NAMALWA (cell line): ENCODE measurements around the gene DNM3.

Experiments
- DNase-seq: peaks from one replicate; pipeline ENCODE4 v3.0.0-alpha.2; 2015; ENCODE audit warnings: low spot score

DNM3 gene

DNA sequence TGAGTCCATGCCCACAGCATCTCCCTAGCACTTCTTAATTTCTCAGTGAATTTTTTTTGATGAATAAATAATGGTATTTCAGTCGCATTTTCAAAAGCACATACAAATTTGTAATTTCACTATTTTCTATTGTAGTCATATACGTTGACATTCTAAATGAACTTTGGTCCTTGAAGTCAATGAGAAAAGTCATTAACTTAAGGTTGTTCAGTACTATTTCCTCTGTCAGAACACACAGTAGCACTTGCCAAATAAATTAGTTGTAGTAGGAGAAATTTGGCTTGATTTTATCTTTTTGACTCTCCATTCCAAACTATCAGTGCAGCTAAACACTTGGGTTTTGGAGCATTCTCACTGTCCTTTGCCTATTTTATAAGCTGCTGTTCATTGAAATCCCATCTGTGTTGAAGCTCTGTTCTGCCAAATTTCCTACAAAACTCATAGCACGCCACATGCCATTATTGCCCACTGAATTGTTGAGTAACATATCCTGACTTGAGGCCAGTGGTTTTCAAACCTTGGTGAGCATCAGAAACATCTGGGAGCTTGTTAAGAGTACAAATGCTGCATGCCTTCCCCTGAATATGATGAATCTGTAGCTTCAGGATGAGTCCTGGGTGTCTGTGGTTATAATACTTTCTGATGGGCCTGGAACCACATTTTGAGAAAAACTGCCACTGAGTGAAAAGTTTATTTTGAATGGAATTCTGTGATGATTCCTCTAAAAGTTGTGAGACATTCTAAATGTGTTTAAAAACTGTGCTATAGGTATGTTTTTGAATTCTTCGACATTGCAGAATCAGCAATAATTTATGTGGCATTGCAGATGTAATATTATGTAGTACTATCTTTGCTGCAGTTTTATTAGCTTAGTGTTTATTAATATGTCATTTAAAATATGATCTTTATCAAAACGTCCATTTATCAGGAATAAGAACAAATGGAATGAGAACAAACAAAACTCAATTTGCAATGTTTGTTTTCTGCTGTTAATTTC, 78.9 kb downstream of the DNM3 start:
- DNase-seq: no peak

- no peak for DNase-seq
Measured at GRCh38 chr1:171922999-171923398, 81.7 kb downstream of the DNM3 start.

DNA sequence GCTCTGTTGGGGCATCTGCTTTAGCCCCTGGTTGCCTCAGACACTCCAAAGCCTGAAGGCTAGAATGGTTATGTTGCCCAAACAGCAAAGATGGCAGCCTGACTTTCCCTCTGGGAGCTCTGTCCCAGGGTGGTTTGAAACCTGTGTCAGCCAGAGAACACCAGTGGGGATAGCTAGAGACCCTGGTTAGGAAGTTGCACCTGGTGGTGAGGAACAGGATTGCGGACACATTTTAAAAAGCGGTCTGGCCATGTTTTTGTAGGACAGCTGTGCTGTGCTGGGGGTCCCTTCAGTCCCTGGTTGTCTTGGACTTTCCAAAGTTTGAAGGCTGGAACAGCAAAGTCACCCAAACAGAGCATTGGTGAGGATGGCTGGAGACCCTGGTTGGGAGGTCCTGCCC, 87.8 kb downstream of the DNM3 start:
- DNase-seq: peak; percentile 31

DNA sequence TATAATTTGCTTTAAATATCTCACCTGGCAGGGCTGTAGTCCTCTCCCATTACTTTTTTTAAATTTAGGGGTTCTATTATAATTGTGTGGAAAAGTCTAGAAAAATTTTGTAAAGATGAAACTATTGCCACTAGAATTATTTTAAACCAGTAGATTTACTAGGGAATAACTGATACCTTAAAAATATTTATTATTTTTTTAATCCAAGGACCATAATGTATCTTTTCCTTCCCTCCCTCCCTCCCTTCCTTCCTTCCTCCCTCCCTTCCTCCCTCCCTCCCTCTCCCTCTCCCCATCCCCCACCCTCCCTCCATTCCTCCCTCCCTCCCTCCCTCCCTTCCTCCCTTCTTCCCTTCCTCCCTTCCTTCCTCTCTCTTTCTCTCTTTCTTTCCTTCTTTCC, 90.5 kb downstream of the DNM3 start:
- no peak for DNase-seq

- DNase-seq: no peak
Measured at GRCh38 chr1:171934664-171935063, 93.4 kb downstream of the DNM3 start.

GRCh38 chr1:171935086-171935485, 93.8 kb downstream of the DNM3 start:
- no peak for DNase-seq

DNA sequence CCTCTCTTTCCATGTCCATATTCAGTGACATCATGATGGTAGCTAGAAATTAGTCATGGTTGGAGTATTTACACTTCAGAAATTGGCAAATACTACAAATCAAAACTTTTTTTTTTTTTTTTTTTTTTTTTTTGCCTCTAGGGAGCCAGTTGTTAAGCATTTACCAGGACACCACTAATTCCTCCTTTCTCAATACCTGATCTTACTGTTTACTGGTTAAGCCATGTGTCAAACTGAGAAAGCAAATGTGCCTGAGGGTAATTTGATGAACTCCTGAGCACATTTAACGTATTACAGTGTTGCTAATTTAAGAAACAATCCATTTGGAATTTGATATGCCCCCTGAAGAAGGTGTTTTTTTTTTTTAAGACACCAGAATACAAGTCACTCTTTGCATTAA, 94.4 kb downstream of the DNM3 start:
- DNase-seq: no peak

- DNase-seq: no peak
Measured at GRCh38 chr1:171937938-171938337, 96.6 kb downstream of the DNM3 start.

- no peak for DNase-seq
Measured at GRCh38 chr1:171939740-171940139, 98.4 kb downstream of the DNM3 start.

DNA sequence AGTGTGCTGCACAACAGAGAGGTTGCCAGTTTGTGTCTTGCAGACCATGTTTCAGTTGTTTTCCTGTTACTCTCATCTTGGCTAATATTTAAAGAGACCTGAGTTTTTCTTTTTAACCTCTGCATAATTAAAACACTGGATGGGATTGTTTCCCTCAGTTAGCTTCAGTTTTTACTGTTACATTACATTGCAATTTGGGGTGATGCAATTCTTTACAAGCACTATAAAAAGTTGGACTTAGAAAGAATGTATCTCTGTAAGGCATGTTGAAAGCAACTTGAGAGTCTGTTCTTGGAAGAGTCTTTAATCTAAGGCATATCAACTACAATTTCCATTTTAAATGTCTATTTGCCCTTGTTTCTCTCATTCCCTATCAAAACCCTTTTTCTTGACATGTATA, 99.1 kb downstream of the DNM3 start:
- DNase-seq: no peak

- DNase-seq: no peak
Measured at GRCh38 chr1:171941920-171942319, 100.6 kb downstream of the DNM3 start.

- no peak for DNase-seq
Measured at GRCh38 chr1:171943973-171944561, 102.8 kb downstream of the DNM3 start.

- DNase-seq: no peak
Measured at GRCh38 chr1:171948511-171948910, 107.2 kb downstream of the DNM3 start.

DNA sequence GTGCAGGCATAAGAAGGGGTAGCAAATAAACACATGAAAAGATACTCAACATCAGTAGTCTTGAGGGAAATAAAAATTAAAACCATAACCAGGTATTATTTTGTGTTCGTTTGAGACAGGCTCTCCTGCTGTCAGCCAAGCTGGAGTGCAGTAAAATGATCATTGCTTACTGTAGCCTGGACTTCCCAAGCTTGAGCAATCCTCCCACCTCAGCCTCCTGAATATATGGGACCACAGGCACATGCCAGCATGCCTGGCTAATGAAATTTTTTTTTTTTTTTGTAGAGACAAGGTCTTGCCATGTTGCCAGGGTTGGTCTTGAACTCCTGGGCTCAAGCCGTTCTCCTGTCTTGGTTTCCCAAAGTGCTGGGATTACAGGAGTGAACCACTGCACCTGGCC, 108.0 kb downstream of the DNM3 start:
- DNase-seq: no peak

DNA sequence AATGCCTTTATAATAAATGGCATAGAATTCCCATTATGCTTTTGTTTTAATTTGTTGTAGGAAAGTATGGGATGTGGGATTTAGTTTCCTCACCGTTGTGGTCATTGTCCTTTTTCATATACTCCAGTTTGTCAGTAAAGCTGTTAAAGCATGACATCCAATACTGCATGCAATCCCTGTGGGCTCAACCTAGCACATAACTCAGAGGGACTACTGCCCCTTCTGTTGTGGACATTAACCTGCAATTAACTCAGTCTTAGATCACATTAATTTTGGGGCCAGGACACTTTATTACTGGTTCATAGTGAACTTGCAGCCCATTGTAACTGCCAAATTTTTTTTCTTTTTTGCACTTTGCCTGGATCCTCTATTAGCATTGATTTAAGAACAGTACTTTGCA, 112.5 kb downstream of the DNM3 start:
- DNase-seq: no peak

- DNase-seq: no peak
Measured at GRCh38 chr1:171954361-171954760, 113.1 kb downstream of the DNM3 start.

- no peak for DNase-seq
Measured at GRCh38 chr1:171961861-171962260, 120.6 kb downstream of the DNM3 start.

DNA sequence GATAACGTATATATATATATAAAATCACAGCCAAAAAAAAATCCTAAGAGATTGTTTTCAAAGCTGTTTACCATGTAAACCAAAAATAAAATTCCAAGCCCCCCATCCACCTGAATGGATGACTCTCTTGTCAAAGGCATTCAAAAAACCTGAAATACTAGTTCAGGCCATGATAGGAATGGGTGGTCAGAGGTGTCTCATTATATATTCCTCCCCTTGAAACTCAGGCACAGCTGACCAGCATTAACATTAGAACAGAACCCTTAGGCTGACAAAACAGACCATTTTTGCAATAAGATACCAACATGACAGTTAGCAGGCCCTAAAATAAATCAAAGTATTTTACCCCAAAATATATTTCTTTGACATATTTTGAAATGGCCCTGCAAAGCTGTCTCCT, 122.5 kb downstream of the DNM3 start:
- DNase-seq: no peak

- no peak for DNase-seq
Measured at GRCh38 chr1:171965777-171966176, 124.5 kb downstream of the DNM3 start.

GRCh38 chr1:171966426-171967220, 125.3 kb downstream of the DNM3 start:
- no peak for DNase-seq

- DNase-seq: no peak
Measured at GRCh38 chr1:171969226-171969625, 127.9 kb downstream of the DNM3 start.

GRCh38 chr1:171969813-171970212, 128.5 kb downstream of the DNM3 start:
- DNase-seq: no peak

- DNase-seq: no peak
Measured at GRCh38 chr1:171972846-171973245, 131.5 kb downstream of the DNM3 start.
